OCI-LY3 (cell line): ENCODE measurements around the gene DOCK4.

Source experiments
- H2AFZ ChIP-seq: fragments of 200-600, 300-600 bp; shearing (Covaris generic); 2 replicates; pipeline ENCODE4 v1.6.0; 2014; ENCODE audit warnings: antibody characterized with exemption, low read depth, low read length
- H3K27ac ChIP-seq: fragments of 200-600, 300-600 bp; sonication (generic); 2 replicates; pipeline ENCODE4 v1.5.1; 2014; ENCODE audit warnings: mild to moderate bottlenecking, low read length, moderate library complexity, mixed read lengths
- H3K27me3 ChIP-seq: fragments of 200-600, 300-600 bp; sonication (generic); 2 replicates; pipeline ENCODE4 v1.6.1; 2014; ENCODE audit warnings: low read depth, low read length, mixed read lengths
- H3K36me3 ChIP-seq: fragments of 200-600, 300-600 bp; sonication (generic); replicated peaks from 2 replicates; pipeline ENCODE3; 2014; ENCODE audit warnings: low read depth, low read length, mixed read lengths
- H3K4me1 ChIP-seq: fragments of 300-600, 200-600 bp; sonication (generic); 2 replicates; pipeline ENCODE4 v1.6.1; 2014; ENCODE audit warnings: low read length, mixed read lengths
- H3K4me2 ChIP-seq: fragments of 200-600, 300-600 bp; sonication (generic); 2 replicates; pipeline ENCODE4 v1.6.1; 2014; ENCODE audit warnings: low read length, mixed read lengths
- H3K4me3 ChIP-seq: fragments of 300-600, 200-600 bp; sonication (generic); 2 replicates; pipeline ENCODE4 v1.5.1; 2014; ENCODE audit warnings: antibody characterized with exemption, mild to moderate bottlenecking, low read length, moderate library complexity
- H3K79me2 ChIP-seq: fragments of 300-600, 200-600 bp; shearing (Covaris generic); 2 replicates; pipeline ENCODE4 v1.6.1; 2014; ENCODE audit warnings: mild to moderate bottlenecking, low read length, mixed read lengths
- H3K9ac ChIP-seq: fragments of 300-600, 200-600 bp; shearing (Covaris generic); 2 replicates; pipeline ENCODE4 v1.6.0; 2014; ENCODE audit warnings: mild to moderate bottlenecking, low read length, moderate library complexity
- H3K9me3 ChIP-seq: fragments of 200-600, 300-600 bp; shearing (Covaris generic); 2 replicates; pipeline ENCODE4 v1.6.1; 2014; ENCODE audit warnings: low read length, mixed read lengths; ENCODE audit not compliant: insufficient read depth
- H4K20me1 ChIP-seq: fragments of 200-600, 300-600 bp; sonication (generic); 2 replicates; pipeline ENCODE4 v1.6.1; 2016; ENCODE audit warnings: low read length, mixed read lengths; ENCODE audit not compliant: insufficient read depth
- CTCF ChIP-seq: fragments of 200-600, 300-600 bp; sonication (generic); IDR thresholded peaks from 2 replicates; pipeline ENCODE4 v1.5.1; 2014; ENCODE audit warnings: antibody characterized with exemption, low read length, low read depth
- EZH2phosphoT487 ChIP-seq: fragments of 200-600 bp; shearing (Covaris generic); IDR thresholded peaks from 2 replicates; pipeline ENCODE4 v1.6.1; 2018; ENCODE audit warnings: antibody characterized with exemption, mixed run types, low read depth

DOCK4 gene

GRCh38 chr7:111894518-111894917 is 311.7 kb downstream of the DOCK4 start:
- no peaks in the 10 kb centered on the region for H3K4me1 ChIP-seq
- H3K27ac ChIP-seq = no peak overlapping the region
- H3K4me2 ChIP-seq = no peak overlapping the region
- H3K4me3 ChIP-seq = no peak overlapping the region
- H4K20me1 ChIP-seq = no peaks in the 10 kb centered on the region
- H3K36me3 ChIP-seq = no peaks in the 10 kb centered on the region
- H3K27me3 ChIP-seq = no peaks in the 10 kb centered on the region
- TF ChIP-seq CTCF (no peak), EZH2phosphoT487 (no peak)
- H3K9ac ChIP-seq = no peak overlapping the region
- no peaks in the 10 kb centered on the region for H3K9me3 ChIP-seq
- no peak overlapping the region for H2AFZ ChIP-seq
- H3K79me2 ChIP-seq = no peaks in the 10 kb centered on the region

GRCh38 chr7:111893190-111893589 is 313.0 kb downstream of the DOCK4 start:
- no peak overlapping the region for H3K4me3 ChIP-seq
- H3K9ac ChIP-seq = no peak overlapping the region
- no peak overlapping the region for H3K27ac ChIP-seq
- H4K20me1 ChIP-seq = no peaks in the 10 kb centered on the region
- no peaks in the 10 kb centered on the region for H3K36me3 ChIP-seq
- H3K79me2 ChIP-seq = no peaks in the 10 kb centered on the region
- no peak overlapping the region for H3K4me2 ChIP-seq
- no peaks in the 10 kb centered on the region for H3K4me1 ChIP-seq
- H3K27me3 ChIP-seq = no peaks in the 10 kb centered on the region
- no peaks in the 10 kb centered on the region for H3K9me3 ChIP-seq
- TF ChIP-seq CTCF (no peak), EZH2phosphoT487 (no peak)
- no peak overlapping the region for H2AFZ ChIP-seq

- Histone ChIP-seq H3K27ac (no peak overlapping the region), H3K9ac (no peak overlapping the region), H2AFZ (no peak overlapping the region), H4K20me1 (no peaks in the 10 kb centered on the region), H3K27me3 (no peaks in the 10 kb centered on the region), H3K79me2 (no peaks in the 10 kb centered on the region), H3K4me2 (no peak overlapping the region), H3K4me1 (no peaks in the 10 kb centered on the region), H3K4me3 (no peak overlapping the region), H3K9me3 (no peaks in the 10 kb centered on the region), H3K36me3 (no peaks in the 10 kb centered on the region)
- TF ChIP-seq CTCF (no peak), EZH2phosphoT487 (no peak)
These were observed 313.6 kb downstream of the DOCK4 start for GRCh38 chr7:111892588-111892987.

GRCh38 chr7:111887734-111888133 is 318.5 kb downstream of the DOCK4 start:
- H3K4me1 ChIP-seq = no peaks in the 10 kb centered on the region
- no peaks in the 10 kb centered on the region for H3K36me3 ChIP-seq
- no peak overlapping the region for H3K9ac ChIP-seq
- no peaks in the 10 kb centered on the region for H3K79me2 ChIP-seq
- H3K4me3 ChIP-seq = no peak overlapping the region
- H3K27me3 ChIP-seq = 0 out of 2 replicates have a peak, but pooled peaks cover 7% of the 10 kb centered on the region
- no peak overlapping the region for H2AFZ ChIP-seq
- H3K4me2 ChIP-seq = no peak overlapping the region
- TF ChIP-seq CTCF (no peak), EZH2phosphoT487 (no peak)
- H4K20me1 ChIP-seq = no peaks in the 10 kb centered on the region
- H3K27ac ChIP-seq = no peak overlapping the region
- no peaks in the 10 kb centered on the region for H3K9me3 ChIP-seq
